Suprapubic skin (tissue), 4 donors: ENCODE data around the gene SMG6.

ENCODE experiments used
- EP300 ChIP-seq: sonication (generic); formaldehyde crosslinking; IDR thresholded peaks from one replicate; pipeline ENCODE4 v1.6.1; 2017; ENCODE audit warnings: antibody characterized with exemption
- POLR2A ChIP-seq, 2 donors: fragments of 450-650 bp; IDR thresholded peaks; one replicate each; pipeline ENCODE4 v1.6.1; 2017; ENCODE audit warnings: antibody characterized with exemption in 2 of 2, mild to moderate bottlenecking in 2 of 2, moderate library complexity in 2 of 2
- POLR2AphosphoS5 ChIP-seq, 3 donors: sonication (generic); formaldehyde crosslinking; IDR thresholded peaks; one replicate each; pipeline ENCODE4 v1.6.1; 2017; ENCODE audit warnings: antibody characterized with exemption in 3 of 3
- TF ChIP-seq, protein P1 (sequence below), 2 donors: fragments of 200-600 bp in 1 of 2; fragments of 450-650 bp in 1 of 2; sonication (generic) in 1 of 2; IDR thresholded peaks; one replicate each; pipeline ENCODE4 v1.5.1; 2016 to 2019; ENCODE audit warnings: antibody characterized with exemption in 2 of 2, mild to moderate bottlenecking in 1 of 2, moderate library complexity in 1 of 2

GRCh38 chr17:2055292-2056205, 248.0 kb downstream of the SMG6 start:
- TF ChIP-seq POLR2A (IDR thresholded peaks at IDR 0.05) (no peak), POLR2AphosphoS5 (IDR thresholded peaks at IDR 0.05) (no peak), EP300 (no peak)
- TF ChIP-seq, protein P1, sequence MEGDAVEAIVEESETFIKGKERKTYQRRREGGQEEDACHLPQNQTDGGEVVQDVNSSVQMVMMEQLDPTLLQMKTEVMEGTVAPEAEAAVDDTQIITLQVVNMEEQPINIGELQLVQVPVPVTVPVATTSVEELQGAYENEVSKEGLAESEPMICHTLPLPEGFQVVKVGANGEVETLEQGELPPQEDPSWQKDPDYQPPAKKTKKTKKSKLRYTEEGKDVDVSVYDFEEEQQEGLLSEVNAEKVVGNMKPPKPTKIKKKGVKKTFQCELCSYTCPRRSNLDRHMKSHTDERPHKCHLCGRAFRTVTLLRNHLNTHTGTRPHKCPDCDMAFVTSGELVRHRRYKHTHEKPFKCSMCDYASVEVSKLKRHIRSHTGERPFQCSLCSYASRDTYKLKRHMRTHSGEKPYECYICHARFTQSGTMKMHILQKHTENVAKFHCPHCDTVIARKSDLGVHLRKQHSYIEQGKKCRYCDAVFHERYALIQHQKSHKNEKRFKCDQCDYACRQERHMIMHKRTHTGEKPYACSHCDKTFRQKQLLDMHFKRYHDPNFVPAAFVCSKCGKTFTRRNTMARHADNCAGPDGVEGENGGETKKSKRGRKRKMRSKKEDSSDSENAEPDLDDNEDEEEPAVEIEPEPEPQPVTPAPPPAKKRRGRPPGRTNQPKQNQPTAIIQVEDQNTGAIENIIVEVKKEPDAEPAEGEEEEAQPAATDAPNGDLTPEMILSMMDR (IDR thresholded peaks at IDR 0.05) = no peak
